ENCODE data around the gene LTBP3.

Gene LTBP3

GRCh38 chr11:65558002-65558929, at the start of gene LTBP3:
Gene LTBP3, minus strand, starts transcription at chr11:65558359. Its CDS starts 400 bp downstream, at chr11:65557959.
- DNase-seq (ENCODE audit: low read depth in 2 of 2) = no peak

DNA sequence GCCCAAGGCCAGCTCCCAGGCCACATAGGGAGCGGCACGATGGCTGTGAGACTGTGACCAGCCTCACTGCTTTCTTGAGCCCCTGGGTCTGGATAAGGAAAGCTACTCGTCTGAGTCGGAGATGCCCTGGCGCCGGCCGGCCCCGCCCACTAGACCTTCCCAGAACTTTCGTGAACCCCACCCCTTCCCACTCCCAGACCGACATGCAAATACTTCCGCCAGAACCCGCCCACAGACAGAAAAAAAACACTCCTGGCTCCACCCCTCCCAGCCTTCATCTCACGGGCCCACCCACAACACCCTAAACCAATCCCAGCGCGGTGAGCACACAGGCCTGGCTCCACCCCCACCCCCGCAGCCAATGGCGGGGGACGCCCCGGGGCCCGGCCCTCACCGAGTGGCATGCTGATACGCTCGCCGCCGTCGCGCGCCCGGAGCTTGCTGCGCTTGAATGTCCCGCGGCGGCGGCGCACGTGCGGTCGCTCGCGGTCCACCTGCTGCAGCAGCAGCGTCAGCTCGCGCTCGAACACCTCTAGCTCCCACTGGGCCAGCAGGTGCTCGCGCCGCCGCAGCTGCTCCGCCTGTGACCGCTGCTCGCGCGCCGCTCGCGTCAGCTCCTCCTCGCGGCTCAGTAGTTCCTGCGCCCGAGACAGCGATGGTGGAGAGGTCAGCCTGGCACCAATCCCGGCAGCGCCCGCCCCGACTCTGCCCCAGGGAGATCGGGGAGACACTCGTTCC, 48.9 kb upstream of the LTBP3 start:
- no peak for DNase-seq (ENCODE audit: low read depth in 2 of 2)

- DNase-seq (ENCODE audit: low read depth in 2 of 2) = no peak
Measured at GRCh38 chr11:65604258-65604657, 46.1 kb upstream of the LTBP3 start.

GRCh38 chr11:65599955-65600246, 41.7 kb upstream of the LTBP3 start:
- no peak for DNase-seq (ENCODE audit: low read depth in 2 of 2)

DNA sequence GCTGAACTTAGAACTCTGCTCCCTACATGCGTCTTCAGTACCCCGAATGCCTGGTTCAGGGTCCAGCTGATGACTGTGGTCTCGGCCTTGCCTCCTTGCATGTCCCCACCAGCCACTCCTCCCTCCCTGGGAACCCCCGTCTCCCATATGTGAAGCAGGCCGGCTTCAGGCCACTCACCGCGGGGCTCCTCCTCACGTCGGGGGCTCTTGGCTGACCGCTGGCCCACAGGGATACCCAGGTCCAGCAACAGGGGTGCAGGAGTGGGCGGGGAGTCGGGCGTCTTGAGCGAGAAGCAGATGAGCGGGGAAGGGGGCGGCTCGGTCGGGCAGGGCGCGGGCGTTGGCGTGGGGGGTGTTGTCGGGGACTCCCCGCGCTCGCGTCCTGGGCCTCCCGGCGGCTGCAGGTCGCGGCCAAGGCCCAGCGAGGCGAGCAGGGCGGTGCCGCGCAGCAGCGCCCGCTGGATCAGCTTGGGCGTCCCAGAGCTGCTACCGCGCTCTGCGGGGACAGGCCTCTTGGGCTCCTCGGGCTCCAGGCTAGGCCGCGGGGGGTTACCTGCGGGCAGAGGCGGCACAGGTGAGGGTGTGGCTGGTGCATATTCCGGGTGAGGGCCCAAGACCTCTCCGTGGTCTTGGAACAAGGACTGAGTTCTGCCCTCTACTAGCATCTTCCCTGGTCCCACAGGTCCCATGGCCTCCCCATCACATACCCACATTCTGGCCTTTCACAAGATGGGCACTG, 41.2 kb upstream of the LTBP3 start:
- DNase-seq (ENCODE audit: low read depth in 2 of 2) = no peak

DNA sequence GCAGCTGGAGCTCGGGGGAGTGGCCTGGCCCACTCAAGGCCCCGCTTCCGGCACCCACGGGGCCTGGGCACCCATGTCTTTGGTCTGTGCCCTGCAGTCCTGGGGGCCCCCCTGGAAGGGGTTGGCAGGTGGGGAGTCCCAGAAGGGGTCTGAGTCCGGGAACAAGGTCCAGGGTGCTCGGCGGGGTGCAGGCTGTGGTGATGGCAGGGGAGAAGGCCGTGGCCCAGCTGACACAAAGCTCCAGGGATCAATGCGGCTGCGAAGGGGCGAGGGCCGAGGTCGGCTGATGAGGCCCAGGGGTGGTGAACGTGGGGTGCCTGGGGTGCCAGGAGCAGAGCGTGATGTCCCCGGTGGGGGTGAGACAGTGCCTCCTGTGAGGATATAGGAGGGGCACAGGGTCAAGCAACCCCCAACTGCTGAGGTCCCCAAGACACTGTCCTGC, 40.1 kb upstream of the LTBP3 start:
- no peak for DNase-seq (ENCODE audit: low read depth in 2 of 2)

GRCh38 chr11:65596520-65596919, 38.4 kb upstream of the LTBP3 start:
- no peak for DNase-seq (ENCODE audit: low read depth in 2 of 2)

DNA sequence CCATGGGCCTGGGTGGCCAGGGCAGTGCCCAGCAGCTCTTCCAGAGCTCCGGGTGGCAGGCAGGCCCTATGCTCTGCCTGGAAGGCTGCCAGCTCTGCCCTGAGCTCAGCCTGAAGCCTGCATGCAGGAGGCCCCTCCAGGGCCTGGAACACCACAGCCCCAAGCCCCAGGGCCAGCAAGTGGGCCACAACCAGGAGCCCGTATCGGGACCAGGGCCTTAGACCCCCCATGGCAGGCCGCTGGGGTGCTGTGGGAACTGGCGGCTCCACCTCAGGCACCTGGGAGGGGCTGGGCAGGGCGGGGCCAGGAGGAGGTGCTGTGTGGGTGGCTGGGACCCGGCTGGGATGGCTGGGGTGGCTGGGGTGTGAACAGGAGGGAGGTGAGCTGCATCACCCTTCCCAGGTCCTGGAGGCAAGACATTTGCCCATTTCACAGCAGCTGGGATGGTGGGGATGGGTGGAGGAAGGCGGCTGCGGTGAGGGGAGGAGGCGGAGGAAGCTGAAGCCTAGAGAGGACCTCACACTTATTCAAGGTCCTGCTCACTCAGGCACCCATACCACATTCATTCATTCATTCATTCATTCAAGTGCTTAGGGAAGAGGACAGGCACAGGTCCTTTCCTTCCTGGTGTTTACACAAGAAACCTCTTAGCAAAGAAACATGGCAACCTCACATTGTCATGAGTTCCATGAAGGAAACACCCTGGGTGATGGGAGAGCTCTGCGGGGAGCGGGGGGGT, 37.6 kb upstream of the LTBP3 start, which contains the start of gene KCNK7:
Gene KCNK7, minus strand, starts transcription at position 258 of the 739 bp plus-strand sequence. Its CDS starts 28 bp downstream, at position 230.
- DNase-seq (ENCODE audit: low read depth in 2 of 2) = no peak

- no peak for DNase-seq (ENCODE audit: low read depth in 2 of 2)
Measured at GRCh38 chr11:65595131-65595530, 37.0 kb upstream of the LTBP3 start.

GRCh38 chr11:65593518-65594414, 35.6 kb upstream of the LTBP3 start:
- no peak for DNase-seq (ENCODE audit: low read depth in 2 of 2)

DNA sequence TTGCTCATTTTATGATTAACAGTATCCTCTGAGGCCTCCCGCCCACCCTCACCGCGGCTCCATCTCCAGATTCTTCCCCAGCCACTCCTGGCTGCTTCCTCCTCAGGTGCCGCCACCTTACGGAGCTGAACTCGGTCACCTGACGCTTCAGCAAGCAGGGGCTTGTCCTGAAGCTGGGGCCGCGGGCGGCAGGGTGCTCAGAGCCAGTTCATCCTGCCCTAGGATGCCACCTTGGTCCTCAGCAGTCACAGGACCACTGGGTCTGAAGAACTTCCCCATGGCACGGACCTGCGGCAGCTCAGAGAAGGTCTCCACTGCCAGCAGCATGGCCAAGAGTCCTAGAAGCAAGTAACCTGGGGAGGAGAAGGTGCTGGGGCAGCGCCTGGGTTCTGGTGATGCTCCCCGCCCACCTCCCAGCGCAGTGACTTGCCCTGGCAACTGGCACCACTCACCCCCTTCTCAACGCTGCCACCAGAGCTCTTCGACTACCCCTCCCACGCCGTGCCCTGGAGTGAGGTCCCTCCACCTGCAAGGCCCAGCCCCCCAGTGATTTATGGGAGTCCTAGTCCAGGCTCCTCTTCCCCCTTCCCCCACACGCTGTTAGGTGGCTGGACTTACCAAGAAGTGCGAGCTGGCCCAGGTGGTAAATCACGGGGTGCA, 34.8 kb upstream of the LTBP3 start:
- no peak for DNase-seq (ENCODE audit: low read depth in 2 of 2)

GRCh38 chr11:65591939-65592857, 34.0 kb upstream of the LTBP3 start:
- no peak for DNase-seq (ENCODE audit: low read depth in 2 of 2)

DNA sequence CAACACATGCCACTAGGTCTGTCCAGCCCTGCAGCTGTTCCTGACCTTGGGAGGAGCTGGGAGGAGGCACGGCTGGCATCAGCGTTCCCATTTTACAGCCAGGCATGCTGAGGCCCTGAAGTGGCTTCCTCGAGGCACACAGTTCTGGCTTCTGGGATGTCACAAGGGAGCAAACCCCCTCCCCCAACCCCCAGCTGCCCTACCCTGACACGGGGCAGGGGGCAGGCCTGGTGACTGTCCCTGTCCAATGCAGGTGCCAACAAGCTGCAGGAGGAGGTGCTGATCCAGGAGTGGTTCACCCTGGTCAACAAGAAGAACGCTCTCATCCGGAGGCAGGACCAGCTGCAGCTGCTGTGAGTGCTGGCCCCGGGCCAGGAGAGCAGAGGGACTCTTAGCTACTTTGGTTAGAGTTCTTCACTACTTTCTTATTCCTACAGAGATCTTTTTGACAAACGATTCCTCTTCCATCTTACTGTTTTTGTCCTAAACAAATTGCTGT, 32.1 kb upstream of the LTBP3 start:
- DNase-seq (ENCODE audit: low read depth in 2 of 2) = no peak

DNA sequence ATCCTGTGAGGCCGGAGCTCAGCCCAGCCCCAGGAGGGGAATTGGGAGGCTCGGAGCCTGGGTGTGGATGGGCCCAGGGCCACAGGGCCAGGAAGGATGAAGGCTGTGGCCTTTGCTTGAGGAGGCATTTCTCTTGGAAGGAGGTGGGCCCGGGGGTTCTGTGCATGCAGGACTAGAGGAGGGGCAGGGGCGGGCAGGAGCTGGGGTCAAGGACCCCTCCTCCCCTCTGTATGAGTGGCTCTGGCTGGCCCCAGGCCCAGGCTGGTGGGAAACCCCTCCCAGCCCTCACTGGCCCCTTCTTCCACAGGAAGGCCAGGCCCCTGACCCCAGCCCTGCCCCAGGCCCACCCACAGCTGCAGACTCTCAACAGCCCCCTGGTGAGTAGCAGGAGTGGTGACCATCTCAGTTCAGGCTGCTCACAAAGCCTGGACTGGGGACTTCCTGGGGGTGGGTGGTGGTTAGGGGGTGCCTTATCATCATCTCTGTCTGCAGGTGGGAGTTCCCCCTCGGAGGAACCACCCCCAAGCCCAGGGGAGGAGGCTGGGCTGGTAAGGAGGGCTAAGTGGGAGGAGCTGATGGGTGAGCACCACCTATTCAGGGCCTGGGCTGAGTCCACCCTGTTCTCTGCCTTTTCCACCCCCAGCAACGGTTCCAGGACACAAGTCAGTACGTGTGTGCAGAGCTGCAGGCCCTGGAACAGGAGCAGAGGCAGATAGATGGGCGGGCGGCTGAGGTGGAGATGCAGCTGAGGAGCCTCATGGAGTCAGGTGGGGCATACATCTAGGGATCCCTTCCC, 31.5 kb upstream of the LTBP3 start:
- DNase-seq (ENCODE audit: low read depth in 2 of 2) = peak; percentile 63 to 71

DNA sequence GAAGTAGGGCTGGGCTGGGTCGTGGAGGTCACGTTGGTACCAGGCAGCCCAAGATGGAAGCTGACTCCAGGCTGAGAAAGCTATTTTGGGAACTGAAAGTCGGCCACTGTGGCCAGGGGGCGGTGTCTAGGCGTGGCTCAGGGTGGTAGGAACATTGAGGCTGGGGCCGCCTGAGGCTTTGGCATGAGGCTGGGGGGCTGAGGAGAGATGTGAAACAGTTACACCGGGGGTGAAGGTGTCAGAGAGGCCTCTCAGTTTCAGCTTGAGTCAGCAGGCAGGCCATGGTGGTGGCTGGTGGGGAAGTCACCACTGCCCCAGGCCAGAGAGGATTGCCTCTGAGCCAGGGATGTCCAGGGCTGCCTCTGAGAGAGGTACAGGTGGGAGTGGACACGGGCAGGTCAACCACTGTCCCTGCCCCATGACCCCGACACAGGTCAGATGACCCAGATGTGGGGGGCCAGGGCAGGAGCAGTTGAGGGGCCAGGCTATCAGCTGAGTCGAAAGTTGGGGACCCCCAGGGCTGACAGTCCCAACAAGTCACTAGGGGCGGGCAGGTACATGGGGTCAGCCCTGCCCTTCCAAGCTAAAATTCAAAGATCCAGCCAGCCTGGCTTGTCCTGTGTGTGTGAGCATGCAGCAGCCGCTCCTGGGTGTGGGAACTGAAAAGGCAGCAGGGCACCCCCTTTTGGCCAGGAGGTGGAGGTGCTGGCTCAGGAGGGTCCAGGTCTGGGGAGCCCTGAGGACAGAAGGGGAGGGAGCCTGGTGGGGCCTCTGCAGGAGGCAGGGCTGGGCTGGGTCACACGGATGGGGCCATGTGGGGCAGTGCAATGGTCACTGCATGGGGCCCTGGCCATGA, 30.3 kb upstream of the LTBP3 start:
- DNase-seq (ENCODE audit: low read depth in 2 of 2) = peak; percentile 77 to 82

DNA sequence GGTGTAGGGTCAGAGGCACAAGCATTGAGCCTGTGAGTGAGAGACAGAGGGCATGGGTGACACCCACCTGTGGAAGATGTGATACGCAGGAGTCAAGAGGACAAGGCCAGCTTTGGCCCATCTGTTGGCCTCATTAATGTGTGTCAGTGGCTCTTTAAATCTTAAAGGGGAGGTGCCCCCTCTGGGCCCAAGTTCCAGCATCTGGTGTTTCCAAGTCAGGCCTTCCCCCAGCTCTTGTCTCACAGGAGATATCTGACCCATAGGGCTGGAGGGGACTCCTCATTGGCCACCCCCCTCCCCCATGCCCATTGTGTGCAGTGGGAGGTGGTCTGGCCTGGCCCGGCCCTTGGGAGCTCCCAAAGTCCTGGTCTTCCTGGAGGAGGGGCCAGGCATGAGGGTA, 28.5 kb upstream of the LTBP3 start:
- DNase-seq (ENCODE audit: low read depth in 2 of 2) = no peak

GRCh38 chr11:65586247-65586630, 28.1 kb upstream of the LTBP3 start:
- no peak for DNase-seq (ENCODE audit: low read depth in 2 of 2)

All from stimulated activated CD8-positive, alpha-beta memory T cell treated with anti-CD3 and anti-CD28 coated beads, Interleukin-15, amount 100 ng/mL, for 48 hours (primary cell).